ENCODE results near the gene EGFR.

Gene EGFR

GRCh38 chr7:55131142-55131929 is 112.5 kb downstream of the EGFR start:
- DNase-seq = no peak

DNA sequence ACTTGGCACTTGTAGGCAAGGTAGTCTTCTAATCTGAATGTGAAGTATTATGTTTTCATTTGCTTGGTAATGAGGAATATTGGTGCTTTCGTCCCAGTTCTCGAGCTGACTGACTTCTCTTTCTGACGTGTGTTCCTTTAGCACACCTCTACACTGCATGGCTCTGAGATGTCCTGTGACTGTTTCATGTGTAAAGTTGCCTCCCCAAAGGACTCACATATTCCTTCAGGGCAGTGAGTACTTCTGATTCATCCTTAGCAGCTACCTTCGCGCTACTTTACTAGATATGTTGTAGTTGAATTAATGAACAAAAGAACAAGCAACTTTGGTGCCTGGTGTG is 113.7 kb downstream of the EGFR start:
- DNase-seq = no peak

- DNase-seq = no peak
Observed at GRCh38 chr7:55132890-55133551, 114.2 kb downstream of the EGFR start.

GRCh38 chr7:55133630-55134358 is 115.0 kb downstream of the EGFR start:
- DNase-seq = no peak

- DNase-seq = no peak
Observed at GRCh38 chr7:55134359-55134725, 115.5 kb downstream of the EGFR start.

DNA sequence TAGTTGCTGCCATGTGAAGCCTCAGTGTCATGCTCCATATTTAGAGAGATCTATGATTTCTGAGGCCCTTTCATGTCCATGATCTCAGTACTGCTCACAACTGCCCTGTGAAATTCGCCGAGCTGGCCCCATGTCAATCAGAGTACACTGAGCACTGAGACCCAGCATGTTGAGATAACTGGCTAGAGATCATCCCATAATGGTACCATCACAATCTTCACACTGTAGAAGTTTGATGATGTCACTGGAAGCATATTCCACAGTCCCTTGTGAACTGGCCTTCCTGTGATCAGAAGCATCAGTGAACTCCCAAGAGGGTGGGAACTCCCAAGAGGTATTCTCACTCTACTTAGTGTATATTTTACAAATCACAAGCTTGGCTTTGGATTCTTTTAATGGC is 116.0 kb downstream of the EGFR start:
- DNase-seq = no peak

- DNase-seq = no peak
Observed at GRCh38 chr7:55135462-55135861, 116.6 kb downstream of the EGFR start.

DNA sequence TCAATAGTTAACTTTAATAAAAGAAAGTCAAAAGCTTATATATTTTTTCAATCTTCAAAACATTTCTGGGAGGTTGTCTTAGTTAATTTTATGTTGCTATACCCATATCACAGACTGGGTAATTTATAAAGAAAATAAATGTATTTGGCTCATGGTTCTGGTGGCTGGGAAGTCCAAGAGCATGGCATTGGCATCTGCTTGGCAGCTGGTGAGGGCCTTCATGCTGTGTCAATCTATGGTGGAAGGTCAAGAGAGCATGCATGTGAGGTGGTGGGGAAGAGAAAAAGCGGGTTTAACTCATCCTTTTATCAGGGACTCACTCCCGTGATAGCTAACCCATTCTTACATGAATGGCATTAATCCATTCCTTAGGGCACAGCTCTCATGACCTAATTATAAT is 119.8 kb downstream of the EGFR start:
- DNase-seq = no peak

DNA sequence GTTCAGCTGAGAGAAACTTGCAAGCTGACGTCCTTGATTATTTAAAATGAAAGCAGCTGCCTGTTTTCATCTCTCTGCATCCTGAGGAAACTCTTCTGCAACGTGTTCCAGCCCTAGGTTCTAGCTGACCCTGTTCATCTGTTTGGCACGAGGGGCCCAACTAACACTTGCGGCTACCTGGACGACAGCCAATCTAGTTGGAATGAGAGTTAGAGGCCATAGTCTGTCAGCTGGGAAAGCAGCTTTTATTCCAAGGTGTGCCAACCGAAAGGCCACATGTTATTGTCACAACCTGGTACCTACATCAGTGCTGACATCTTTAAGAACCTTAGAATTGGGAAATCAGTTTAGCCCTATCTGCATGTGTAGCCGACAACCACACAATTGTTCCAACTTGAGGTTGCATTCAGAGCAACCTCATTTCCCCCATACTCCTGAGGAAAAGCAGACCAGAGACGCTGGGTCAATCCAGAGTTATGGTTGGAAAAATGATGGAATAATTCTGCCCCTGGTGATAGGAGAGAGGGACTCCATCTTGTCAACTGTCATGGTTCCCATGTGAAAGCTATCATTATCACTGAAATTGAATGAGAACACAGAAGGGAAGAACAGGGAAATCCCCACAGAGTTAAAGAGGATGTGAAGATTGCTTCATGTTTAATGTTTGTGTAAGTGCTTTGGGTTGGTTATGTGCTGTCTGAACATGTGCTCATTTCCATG is 121.6 kb downstream of the EGFR start:
- DNase-seq = no peak

DNA sequence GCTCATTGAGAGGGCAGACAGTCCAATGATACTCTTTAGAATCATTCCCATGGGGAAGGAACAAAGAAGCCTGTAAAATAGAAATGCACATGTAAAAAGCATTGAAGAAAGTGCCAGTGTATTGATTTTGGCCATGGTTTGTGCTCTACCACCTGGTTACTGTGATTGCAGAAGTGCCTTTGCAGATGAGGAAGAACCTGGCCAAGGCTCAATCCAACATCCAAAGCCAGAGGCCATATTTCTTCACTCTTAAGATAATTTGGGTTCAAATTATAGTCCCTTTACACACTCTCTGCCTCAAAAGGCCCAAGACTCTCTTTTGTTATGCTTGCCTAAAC is 122.1 kb downstream of the EGFR start:
- DNase-seq = no peak

DNA sequence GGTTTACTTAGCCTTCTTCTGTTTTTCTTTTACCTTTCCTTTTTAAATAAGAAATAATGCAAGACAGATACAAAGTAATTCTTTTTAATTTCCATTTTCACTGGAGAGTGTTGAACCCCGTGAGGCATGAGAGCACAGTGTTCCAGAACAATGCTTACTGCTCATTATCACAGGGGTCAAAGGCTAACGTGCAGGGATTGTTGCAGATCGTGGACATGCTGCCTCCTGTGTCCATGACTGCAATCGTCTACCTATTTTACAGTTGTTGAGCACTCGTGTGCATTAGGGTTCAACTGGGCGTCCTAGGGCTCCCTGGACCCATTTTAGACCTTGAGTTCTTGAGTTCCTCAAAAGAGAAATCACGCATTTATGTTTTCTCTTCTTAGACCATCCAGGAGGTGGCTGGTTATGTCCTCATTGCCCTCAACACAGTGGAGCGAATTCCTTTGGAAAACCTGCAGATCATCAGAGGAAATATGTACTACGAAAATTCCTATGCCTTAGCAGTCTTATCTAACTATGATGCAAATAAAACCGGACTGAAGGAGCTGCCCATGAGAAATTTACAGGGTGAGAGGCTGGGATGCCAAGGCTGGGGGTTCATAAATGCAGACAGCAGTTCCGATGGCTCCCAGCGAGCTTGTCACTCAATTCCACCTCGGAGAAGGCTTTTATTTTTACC is 124.2 kb downstream of the EGFR start:
- DNase-seq = no peak

- DNase-seq = no peak
Observed at GRCh38 chr7:55144333-55145317, 125.8 kb downstream of the EGFR start.

- DNase-seq = no peak
Observed at GRCh38 chr7:55145606-55146005, 126.8 kb downstream of the EGFR start.

DNA sequence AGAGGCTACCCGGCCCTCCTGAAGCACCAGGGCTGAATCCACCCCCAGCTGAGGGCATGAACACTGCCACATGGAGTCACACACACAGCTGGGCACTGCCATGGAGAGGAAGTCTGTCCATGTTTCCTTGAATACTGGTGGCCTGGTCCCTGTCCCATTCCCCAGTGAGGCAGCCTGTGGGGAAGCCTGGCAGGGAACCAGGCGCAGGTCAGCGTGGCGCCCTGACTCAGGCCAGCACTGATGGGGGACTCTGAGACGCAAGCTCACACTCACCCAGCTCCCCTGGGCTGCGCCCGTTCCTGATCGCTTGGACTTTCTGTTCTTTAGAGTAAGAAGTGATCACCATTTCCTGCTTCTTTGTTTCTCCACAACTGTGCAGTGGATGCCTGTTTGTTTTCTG is 128.3 kb downstream of the EGFR start:
- DNase-seq = no peak

DNA sequence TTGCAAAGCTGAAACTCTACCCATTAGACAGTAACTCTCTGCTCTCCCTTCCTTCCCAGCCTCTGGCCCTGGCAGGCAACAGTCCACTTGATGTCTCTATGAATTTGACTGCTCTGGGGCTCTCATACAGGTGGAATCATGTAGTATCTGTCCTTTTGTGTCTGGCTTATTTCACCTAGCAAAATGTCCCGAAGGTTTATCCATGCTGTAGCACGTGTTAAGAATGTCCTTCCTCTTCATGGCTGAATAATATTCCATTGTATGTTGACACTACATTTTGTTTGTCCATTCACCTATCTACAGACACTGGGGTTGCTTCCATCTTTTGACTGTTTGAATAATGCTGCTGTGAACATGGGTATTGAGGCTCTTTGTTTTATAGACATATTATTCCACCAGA is 128.9 kb downstream of the EGFR start:
- no peak for DNase-seq

- no peak for DNase-seq
Observed at GRCh38 chr7:55148571-55148970, 129.8 kb downstream of the EGFR start.

DNA sequence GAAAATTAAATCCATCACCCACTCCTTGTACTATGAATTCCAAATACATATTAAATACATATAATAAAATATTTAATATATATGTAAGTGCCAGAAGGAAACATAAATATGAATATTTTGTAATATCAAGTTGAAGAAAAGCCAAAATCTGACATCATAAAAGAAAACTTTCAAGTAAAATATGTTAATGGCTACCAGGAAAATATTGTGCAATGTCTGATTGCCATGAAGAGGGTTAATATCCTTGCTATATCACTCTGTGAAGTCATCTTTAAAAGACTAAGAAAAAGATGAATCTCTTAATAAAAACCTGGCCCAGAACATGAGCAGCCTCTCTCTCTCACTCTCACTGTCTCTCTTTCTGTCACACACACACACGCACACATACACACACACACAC is 130.2 kb downstream of the EGFR start:
- DNase-seq = no peak

DNA sequence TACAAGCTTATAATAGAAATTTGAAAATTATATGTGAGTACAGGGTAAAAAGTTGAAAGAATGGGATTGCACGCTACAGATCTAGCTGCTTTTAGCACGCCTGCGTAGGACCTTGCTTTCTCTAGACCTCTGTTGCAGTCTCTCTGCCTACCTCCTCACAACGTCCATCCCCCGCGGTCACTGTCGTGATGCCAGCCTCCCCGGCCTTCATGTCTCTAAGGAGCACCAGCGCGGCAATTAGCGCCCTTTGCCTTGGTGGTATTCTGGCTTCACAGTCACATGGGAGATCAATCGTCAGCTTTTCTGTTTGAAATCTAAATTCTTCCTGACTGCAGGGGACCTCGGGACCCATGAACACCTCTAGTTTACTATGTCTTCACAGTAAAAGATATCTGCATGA is 131.3 kb downstream of the EGFR start:
- no peak for DNase-seq

DNA sequence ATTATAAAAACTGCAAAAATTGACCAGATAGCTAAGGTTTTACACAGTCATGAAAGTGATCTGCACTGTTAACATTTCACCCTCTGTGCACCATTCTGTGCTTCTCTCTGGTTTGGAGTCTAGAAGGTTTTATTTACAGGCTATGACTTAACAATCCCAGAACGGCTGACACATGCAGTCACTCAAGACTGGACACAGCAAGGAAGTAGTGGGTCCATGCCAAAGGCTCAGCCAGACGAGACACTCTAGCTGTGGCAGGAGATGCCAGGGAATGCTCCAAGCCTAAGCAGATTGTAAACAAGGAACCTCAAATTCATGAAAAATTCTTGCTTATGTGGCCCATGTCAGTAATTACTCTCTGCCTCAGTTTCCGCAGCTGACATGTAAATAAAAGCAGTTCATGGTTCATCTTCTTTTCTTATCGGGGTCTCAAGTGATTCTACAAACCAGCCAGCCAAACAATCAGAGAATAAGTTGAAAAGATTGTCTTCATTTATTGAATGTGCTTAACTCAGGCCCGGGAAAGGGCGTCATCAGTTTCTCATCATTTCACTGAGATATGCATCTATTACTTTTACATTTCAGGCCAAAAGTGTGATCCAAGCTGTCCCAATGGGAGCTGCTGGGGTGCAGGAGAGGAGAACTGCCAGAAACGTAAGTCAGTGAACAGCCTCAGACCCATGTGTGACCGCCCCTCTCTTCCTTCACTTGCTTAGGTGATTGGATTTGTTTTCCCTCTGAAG is 132.1 kb downstream of the EGFR start:
- DNase-seq = no peak

DNA sequence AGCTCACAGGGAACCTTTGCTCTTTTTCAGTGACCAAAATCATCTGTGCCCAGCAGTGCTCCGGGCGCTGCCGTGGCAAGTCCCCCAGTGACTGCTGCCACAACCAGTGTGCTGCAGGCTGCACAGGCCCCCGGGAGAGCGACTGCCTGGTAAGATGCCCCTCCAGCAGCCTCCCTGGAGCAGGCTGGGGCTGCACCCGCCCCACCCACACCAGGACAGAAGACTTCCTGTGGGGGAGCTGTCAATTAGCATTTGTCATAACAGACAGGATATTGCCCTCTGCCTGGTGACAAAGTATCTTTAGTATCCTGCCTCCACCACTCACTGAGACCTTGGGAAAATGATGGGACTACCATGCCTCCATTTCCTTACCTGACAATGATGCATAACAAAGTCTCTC is 133.7 kb downstream of the EGFR start:
- no peak for DNase-seq

GRCh38 chr7:55154096-55154495 is 135.3 kb downstream of the EGFR start:
- DNase-seq = no peak

Data from NCI-H524 treated with DMSO at 0.1 percent for 48 hours (cell line).